Stimulated activated naive B cell treated with anti-CD40 and anti-IgM and Interleukin-4, amounts not matched to agents 10 μg/mL and 1 μg/mL and 100 μg/mL, for 72 hours (primary cell): ENCODE data around the gene LMO2.
"Not testable (repeated sequence)": the region's sequence is repeated elsewhere in the genome, so short reads cannot be mapped to it uniquely, and the experiment has no call there.

ENCODE experiments used
- ATAC-seq, 2 donors: fragments of 150-1000 bp; cut with Tn5 transposase; replicated peaks; 2 replicates each; pipeline ENCODE4 v1.10.0; 2021; ENCODE audit warnings: moderate library complexity in 1 of 2
- DNase-seq: peaks from one replicate; pipeline ENCODE4 v3.0.0; 2021
- H3K27ac Mint-ChIP-seq: one replicate; pipeline ENCODE4 v1.8.0; 2022; ENCODE audit warnings: mild to moderate bottlenecking, mixed read lengths
- H3K27me3 Mint-ChIP-seq, 2 donors: one replicate each; pipeline ENCODE4 v1.8.0; 2022; ENCODE audit warnings: mixed read lengths in 2 of 2
- H3K36me3 Mint-ChIP-seq, 2 donors: one replicate each; pipeline ENCODE4 v1.8.0; 2022; ENCODE audit warnings: mixed read lengths in 2 of 2, mild to moderate bottlenecking in 1 of 2
- H3K4me1 Mint-ChIP-seq, 2 donors: one replicate each; pipeline ENCODE4 v1.8.0; 2022; ENCODE audit warnings: mixed read lengths in 2 of 2, mild to moderate bottlenecking in 1 of 2
- H3K4me3 Mint-ChIP-seq, 2 donors: one replicate each; pipeline ENCODE4 v1.8.0; 2022; ENCODE audit warnings: mild to moderate bottlenecking in 2 of 2, mixed read lengths in 2 of 2, moderate library complexity in 1 of 2
- H3K9me3 Mint-ChIP-seq, 2 donors: one replicate each; pipeline ENCODE4 v1.8.0; 2022; ENCODE audit warnings: mixed read lengths in 2 of 2, mild to moderate bottlenecking in 1 of 2

The LMO2 gene

DNA sequence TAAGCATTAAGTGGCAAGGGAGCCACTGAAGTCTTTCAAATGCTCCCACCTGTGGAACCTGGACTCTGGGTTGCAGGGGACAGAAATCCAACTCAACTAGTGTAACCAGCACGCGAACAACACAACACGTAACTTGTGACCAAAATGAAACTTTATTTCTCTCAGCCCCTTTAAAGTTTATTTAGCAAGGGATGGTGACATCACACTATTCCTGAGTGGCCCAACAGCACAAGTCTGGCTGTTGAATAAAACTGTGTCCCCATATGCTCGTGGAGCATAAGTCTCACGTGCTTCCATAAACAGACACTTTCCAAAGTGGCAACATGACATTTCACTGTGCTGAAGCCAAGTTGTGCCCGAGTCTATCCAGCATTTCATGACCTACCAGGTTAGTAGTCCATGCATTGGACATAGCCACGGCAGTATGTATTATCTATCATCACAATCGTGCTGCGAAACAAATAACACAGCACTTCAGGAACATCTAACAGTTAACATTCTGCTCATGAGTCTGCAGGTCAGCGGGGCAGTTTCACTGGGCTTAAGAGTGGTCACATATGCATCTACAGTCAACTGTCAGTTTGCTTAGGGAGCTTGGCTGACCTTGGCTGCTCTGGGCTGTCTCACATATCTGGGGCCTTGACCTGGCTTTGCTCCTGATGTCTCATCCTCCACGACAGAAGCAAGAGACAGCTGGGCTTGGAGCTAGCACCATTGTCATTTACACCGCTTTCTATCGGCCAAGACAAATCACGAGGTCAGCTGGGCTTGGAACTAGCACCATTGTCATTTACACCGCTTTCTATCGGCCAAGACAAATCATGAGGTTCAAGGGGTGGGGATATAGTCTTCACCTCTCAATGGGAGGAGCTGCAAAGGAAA, 35.0 kb upstream of the LMO2 start:
- DNase-seq (no peak), ATAC-seq (no peak)
- Mint-ChIP-seq H3K27ac (peak overlapping the region; percentile 47), H3K4me1 (peaks cover 11 to 34% of the 10 kb centered on the region in 2 donors), H3K36me3 (peaks cover 2 to 9% of the 10 kb centered on the region in 2 donors), H3K4me3 (no peak overlapping the region), H3K9me3 (peaks cover 7 to 8% of the 10 kb centered on the region in 2 donors), H3K27me3 (peaks cover 24 to 28% of the 10 kb centered on the region in 2 donors)

DNA sequence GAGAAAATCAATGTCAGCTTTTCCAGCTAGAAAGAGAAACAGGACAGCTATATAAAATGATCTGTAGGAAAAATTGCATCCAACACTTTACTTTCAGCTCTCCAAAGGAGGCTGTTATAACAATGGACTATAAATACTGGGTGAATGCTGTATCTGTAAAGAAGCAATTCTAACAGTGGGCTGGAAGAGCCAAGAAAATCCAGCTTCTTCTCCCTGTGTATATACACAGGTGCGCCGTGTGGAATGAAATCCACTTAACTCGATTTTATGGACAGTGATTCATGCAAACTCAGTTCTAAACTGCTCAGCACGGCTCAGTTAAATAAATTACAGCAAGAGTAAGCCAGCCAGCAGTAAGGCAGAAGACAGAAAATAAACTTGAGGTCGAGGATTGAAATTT, 32.5 kb upstream of the LMO2 start:
- no peak for DNase-seq
- no peak for ATAC-seq
- Mint-ChIP-seq H3K27me3 (peaks cover 17 to 25% of the 10 kb centered on the region in 2 donors), H3K36me3 (no peaks in the 10 kb centered on the region), H3K4me3 (no peak overlapping the region), H3K27ac (no peak overlapping the region), H3K4me1 (peaks cover 24 to 43% of the 10 kb centered on the region in 2 donors), H3K9me3 (peaks cover 0 to 5% of the 10 kb centered on the region in 2 donors)

DNA sequence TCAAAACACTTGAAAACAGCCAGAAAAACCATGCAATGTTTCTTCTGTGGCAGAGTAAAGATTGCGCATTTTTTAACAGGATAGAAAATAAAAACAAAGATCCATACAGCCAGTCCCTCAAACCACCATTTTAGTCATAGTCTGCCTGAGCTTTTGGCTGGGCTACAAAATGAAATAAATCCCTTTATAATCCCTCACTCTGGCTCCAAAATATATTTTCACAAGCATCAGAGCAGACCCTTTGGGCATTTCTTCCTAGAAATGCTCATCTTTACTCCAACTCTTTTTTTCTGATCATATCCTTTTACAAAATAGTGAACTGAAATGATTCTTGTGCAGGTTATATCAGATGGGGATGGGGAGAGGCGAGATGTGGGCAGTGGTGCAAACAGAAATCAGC, 31.8 kb upstream of the LMO2 start:
- H3K27me3 Mint-ChIP-seq: peaks cover 17 to 25% of the 10 kb centered on the region in 2 donors
- no peak overlapping the region for H3K4me3 Mint-ChIP-seq
- ATAC-seq (no peak), DNase-seq (no peak)
- no peaks in the 10 kb centered on the region for H3K36me3 Mint-ChIP-seq
- no peak overlapping the region for H3K27ac Mint-ChIP-seq
- peaks cover 24 to 43% of the 10 kb centered on the region in 2 donors for H3K4me1 Mint-ChIP-seq
- peaks cover 0 to 2% of the 10 kb centered on the region in 2 donors for H3K9me3 Mint-ChIP-seq

DNA sequence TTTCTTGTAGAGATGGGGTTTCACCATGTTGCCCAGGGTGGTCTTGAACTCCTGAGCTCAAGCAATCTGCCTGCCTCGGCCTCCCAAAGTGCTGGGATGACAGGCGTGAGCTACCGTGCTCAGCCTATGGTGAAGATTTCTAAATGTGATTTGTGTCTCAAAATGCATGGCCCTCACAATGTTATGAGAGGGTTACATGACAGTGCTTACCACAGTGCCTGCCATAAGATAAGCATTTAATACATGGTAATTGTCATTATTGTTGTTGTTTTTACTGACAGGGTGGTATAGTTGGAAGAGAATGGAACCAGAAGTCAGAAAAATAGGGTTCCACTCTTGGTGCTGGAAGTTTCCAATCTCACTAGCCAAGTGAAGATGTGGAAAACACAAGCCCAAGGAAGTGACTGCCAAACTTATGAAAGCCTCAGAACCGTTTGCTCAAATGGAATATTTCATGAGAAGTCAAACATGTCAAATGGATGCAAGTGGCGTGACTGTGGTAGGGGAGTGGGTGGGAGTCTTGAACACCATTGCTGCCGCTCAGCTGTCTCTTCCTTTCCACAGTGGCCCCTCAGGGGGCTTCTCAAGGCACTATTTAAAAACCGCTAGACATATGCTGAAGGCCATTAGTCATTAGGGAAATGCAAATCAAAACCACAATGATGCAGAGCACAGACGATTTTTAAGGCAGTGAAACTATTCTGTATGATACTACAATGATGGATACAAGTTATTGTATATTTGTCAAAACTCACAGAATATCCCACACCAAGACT, 29.1 kb upstream of the LMO2 start:
- peaks cover 25 to 43% of the 10 kb centered on the region in 2 donors for H3K4me1 Mint-ChIP-seq
- peak; percentile 87 for DNase-seq
- peak overlapping the region; percentile 32 to 46 for H3K4me3 Mint-ChIP-seq
- H3K27me3 Mint-ChIP-seq: peaks cover 18 to 32% of the 10 kb centered on the region in 2 donors
- peaks cover 13 to 15% of the 10 kb centered on the region in 2 donors for H3K9me3 Mint-ChIP-seq
- peak; percentile 98 to 99 for ATAC-seq
- peak overlapping the region; percentile 90 for H3K27ac Mint-ChIP-seq
- peaks cover 4 to 13% of the 10 kb centered on the region in 2 donors for H3K36me3 Mint-ChIP-seq

DNA sequence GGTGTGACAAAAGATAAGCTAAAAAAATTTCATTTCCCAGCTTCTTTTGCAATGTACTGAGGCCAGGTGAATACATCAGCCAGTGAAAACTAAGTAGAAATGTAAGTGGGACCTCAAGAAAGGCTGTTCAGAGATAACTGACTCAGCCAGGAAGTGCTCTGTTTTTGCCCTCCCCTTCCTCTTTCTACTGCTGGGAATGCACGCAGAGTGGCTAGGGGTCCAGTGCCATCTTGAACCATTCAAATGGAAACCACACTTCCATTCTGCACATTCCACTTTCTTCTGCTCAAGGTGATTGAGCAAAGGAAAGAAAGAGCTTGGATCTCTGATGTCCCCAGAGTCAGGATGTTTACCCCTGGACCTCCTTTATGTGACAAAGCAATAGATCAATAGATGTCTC, 27.8 kb upstream of the LMO2 start:
- H3K36me3 Mint-ChIP-seq: peaks cover 6 to 18% of the 10 kb centered on the region in 2 donors
- H3K9me3 Mint-ChIP-seq: peaks cover 13 to 16% of the 10 kb centered on the region in 2 donors
- no peak for ATAC-seq
- no peak overlapping the region for H3K4me3 Mint-ChIP-seq
- H3K27ac Mint-ChIP-seq: peak overlapping the region; percentile 47
- H3K27me3 Mint-ChIP-seq: peaks cover 20 to 30% of the 10 kb centered on the region in 2 donors
- no peak for DNase-seq
- H3K4me1 Mint-ChIP-seq: peaks cover 25 to 43% of the 10 kb centered on the region in 2 donors

DNA sequence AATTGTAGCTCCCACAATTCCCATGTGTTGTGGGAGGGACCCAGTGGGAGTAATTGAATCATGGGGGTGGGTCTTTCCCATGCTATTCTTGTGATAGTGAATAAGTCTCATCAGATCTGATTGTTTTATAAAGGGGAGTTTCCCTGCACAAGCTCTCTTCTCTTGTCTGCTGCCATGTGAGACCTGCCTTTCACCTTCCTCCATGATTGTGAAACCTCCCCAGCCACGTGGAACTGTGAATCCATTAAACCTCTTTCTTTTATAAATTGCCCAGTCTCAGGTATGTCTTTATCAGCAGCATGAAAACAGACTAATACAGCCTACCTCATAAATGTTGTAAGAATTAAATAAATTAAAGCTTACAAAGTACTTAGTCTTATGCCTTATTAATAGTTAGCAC, 25.5 kb upstream of the LMO2 start:
- Mint-ChIP-seq H3K9me3 (peaks cover 17 to 20% of the 10 kb centered on the region in 2 donors), H3K36me3 (peaks cover 11 to 25% of the 10 kb centered on the region in 2 donors), H3K4me1 (peaks cover 31 to 43% of the 10 kb centered on the region in 2 donors), H3K27ac (peak overlapping the region; percentile 42), H3K27me3 (peaks cover 10 to 20% of the 10 kb centered on the region in 2 donors)
- H3K4me3 Mint-ChIP-seq, ATAC-seq, DNase-seq: not testable (repeated sequence)

DNA sequence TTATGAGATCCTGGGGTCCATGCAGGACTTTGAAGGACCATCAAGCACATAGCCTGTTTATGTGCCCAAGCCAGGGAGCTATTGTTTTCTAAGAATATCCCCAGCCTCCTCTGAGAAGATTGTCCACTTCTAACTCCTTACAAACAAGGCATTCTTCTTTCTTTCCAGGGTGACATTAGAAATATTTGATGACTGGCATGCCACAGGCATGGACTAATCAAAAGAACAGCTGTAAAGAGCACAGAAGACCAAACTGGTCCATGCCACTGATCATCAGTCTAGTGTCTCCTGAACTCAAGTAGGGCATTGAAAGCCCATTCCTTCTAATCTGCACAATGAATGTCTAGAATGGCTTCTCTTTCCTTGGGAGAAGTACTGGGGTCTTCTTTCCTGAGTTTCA, 24.9 kb upstream of the LMO2 start:
- H3K4me3 Mint-ChIP-seq: no peak overlapping the region
- peaks cover 11 to 25% of the 10 kb centered on the region in 2 donors for H3K36me3 Mint-ChIP-seq
- peaks cover 35 to 44% of the 10 kb centered on the region in 2 donors for H3K4me1 Mint-ChIP-seq
- H3K27ac Mint-ChIP-seq: no peak overlapping the region
- DNase-seq (no peak), ATAC-seq (no peak)
- H3K27me3 Mint-ChIP-seq: peaks cover 9 to 20% of the 10 kb centered on the region in 2 donors
- peaks cover 17 to 20% of the 10 kb centered on the region in 2 donors for H3K9me3 Mint-ChIP-seq

DNA sequence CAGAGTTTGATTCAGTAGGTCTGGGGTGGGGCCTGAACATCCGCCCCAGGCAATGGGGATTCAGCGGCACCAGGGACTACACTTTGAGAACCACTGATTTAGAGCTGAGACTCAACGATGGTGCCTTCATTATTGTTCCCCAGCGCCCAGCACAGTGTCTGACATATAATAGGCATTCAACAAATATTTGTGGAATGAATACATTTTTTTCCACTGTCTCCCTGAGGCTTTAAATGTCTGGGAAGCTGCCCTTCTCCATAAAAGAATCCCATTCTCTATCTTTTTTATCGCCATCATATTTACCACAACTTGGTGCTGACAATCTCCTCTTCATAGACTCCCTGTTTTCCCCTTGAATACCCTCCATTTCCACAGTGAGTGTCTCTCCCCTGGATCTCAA, 23.6 kb upstream of the LMO2 start:
- DNase-seq: no peak
- no peak for ATAC-seq
- peaks cover 11 to 25% of the 10 kb centered on the region in 2 donors for H3K36me3 Mint-ChIP-seq
- H3K27me3 Mint-ChIP-seq: peaks cover 9 to 20% of the 10 kb centered on the region in 2 donors
- H3K4me1 Mint-ChIP-seq: peaks cover 25 to 35% of the 10 kb centered on the region in 2 donors
- no peak overlapping the region for H3K27ac Mint-ChIP-seq
- no peak overlapping the region for H3K4me3 Mint-ChIP-seq
- H3K9me3 Mint-ChIP-seq: peaks cover 17 to 20% of the 10 kb centered on the region in 2 donors

DNA sequence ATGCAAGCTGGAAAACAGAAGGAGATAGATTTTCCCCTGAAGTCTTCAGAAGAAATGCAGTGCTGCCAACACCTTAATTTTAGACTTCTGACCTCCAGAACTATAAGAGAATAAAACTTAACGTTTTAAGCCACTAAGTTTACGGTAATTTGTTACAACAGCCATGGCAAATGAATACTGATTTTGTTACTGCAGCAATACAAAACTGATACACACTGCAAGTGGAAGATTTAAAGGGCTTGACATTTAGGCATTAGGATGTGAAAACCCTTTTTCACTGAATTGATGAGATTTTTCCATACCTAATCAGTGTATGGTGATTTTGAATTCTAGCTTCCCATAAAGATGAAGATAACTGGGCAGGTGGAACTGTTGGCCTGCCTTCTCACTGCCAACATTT, 22.1 kb upstream of the LMO2 start:
- ATAC-seq (no peak), DNase-seq (no peak)
- Mint-ChIP-seq H3K4me3 (no peak overlapping the region), H3K27ac (no peak overlapping the region), H3K36me3 (peaks cover 11 to 25% of the 10 kb centered on the region in 2 donors), H3K9me3 (peaks cover 17 to 18% of the 10 kb centered on the region in 2 donors), H3K4me1 (peaks cover 19 to 24% of the 10 kb centered on the region in 2 donors), H3K27me3 (peaks cover 9 to 20% of the 10 kb centered on the region in 2 donors)

DNA sequence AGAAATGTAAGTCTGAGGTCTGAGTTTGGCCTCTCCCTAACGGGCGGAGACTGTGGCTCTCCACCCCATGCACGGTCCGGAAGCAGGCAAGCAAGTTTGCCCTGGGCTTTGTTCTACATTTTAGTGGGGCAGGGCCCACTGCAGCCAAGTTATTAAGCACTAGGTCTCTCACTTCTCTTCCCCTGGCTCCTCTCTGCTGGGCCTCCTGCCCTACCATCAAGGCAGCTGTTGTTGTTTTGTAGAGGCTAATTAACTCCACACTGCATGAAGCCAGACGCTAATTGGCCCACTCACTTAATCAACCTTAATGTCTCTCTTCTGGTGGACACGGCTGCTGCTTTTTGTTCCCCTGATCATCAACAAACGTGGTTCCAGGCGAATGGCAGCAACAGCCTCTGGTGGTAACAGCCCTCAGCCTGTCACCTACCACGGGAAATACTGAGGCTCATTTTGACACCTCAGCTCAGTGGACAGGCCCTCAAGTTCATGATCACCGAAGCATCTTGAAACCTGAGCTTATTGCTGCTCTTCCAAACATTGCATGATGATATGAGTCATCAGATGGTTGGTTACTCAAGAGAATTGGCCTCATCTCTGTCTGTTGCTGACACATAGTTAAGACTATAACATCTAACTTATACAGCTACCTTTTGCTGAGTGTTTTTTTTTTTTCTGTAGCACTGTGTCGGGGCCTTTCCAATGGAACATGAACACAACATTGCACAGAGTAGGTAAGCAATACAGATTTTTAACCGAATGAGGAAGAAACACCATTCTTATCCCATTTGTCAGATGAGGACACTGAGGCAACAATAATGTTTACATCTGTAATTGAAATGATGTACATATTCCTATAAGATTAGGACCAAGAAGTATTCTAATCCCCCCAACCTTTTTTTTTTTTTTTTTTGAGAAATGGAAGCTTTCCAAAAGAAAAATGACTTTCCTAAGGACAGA, 20.8 kb upstream of the LMO2 start:
- H3K27me3 Mint-ChIP-seq: peaks cover 9 to 20% of the 10 kb centered on the region in 2 donors
- peaks cover 16 to 17% of the 10 kb centered on the region in 2 donors for H3K9me3 Mint-ChIP-seq
- peaks cover 11 to 25% of the 10 kb centered on the region in 2 donors for H3K36me3 Mint-ChIP-seq
- ATAC-seq (peak; percentile 92 to 95), DNase-seq (peak; percentile 59)
- H3K4me3 Mint-ChIP-seq: peak overlapping the region; percentile 48 to 58
- H3K4me1 Mint-ChIP-seq: peaks cover 19 to 28% of the 10 kb centered on the region in 2 donors
- H3K27ac Mint-ChIP-seq: peak overlapping the region; percentile 96

DNA sequence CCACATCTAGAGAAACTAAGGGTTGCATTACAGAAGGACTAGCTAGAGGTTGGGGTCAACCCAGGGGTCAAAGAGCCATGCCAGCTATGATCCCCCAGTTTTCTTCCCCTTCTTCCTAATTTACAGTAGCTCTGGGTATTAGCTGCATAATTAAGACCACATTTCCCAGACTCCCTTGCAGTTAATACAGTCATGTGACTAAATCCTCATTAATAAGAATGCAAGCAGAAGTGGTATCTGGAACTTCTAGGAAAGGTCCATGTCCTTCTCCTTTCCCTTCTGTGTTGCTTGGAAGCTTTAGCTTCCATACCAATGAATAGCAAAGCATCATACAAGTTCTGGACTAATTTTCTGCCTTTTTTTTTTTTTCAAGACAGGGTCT, 19.1 kb upstream of the LMO2 start:
- peaks cover 7 to 15% of the 10 kb centered on the region in 2 donors for H3K36me3 Mint-ChIP-seq
- H3K27ac Mint-ChIP-seq: no peak overlapping the region
- ATAC-seq: no peak
- peaks cover 4 to 6% of the 10 kb centered on the region in 2 donors for H3K9me3 Mint-ChIP-seq
- H3K4me1 Mint-ChIP-seq: peaks cover 23 to 38% of the 10 kb centered on the region in 2 donors
- DNase-seq: no peak
- H3K4me3 Mint-ChIP-seq: no peak overlapping the region
- peaks cover 4 to 5% of the 10 kb centered on the region in 2 donors for H3K27me3 Mint-ChIP-seq

DNA sequence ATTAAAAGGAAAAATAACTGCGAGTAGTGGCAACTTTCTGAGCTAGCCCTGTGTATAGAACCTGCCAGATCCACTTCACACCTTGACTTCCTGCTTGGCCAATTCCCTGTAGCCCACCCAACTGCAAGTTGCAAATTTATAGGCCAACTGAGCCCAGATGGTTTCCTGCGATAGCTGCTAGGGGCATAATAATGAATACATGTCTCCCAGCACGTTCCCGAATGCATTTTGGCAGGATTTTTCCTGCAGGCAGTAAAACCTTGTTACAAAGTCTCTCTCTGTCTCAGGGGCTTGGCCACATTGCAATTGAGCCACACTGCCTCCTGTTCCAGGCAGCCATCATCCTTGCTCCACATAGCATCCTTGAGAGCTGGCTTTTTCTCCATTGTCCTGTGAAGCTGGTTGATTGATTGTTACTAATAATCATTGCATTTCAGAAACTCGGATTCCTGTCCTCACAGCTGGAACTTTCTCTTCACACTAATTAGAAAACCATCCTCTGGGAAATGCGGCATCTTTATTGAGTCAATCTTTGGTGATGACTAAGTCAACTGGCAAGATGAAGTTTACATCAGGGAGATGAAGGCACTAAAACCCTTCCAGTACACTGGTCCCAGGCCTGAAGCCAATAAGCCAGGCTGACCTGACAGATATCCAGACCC, 18.6 kb upstream of the LMO2 start:
- Mint-ChIP-seq H3K4me3 (no peak overlapping the region), H3K36me3 (peaks cover 5 to 15% of the 10 kb centered on the region in 2 donors), H3K9me3 (peaks cover 4% of the 10 kb centered on the region in 2 donors), H3K27ac (no peak overlapping the region), H3K27me3 (no peaks in the 10 kb centered on the region), H3K4me1 (peaks cover 23 to 38% of the 10 kb centered on the region in 2 donors)
- no peak for DNase-seq
- ATAC-seq: no peak

DNA sequence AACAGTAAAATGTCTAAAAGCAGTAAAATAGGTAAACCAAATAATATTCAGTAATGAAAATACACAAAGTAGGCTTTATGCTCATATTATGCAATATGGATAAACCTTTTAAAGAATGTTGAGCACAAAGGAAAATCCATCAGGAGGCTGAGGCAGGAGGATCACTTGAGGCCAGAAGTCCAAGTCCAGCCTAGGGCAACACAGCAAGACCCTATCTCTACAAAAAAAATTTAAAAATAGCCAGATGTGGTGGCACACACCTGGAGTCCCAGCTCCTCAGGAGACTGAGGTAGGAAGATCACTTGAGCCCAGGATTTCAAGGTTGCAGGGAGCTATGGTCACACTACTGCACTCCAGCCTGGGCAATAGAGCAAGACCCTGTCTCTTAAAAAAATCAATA, 17.7 kb upstream of the LMO2 start:
- peaks cover 23 to 38% of the 10 kb centered on the region in 2 donors for H3K4me1 Mint-ChIP-seq
- no peaks in the 10 kb centered on the region for H3K27me3 Mint-ChIP-seq
- no peak overlapping the region for H3K27ac Mint-ChIP-seq
- ATAC-seq (no peak), DNase-seq (no peak)
- H3K4me3 Mint-ChIP-seq: no peak overlapping the region
- peaks cover 5 to 15% of the 10 kb centered on the region in 2 donors for H3K36me3 Mint-ChIP-seq
- H3K9me3 Mint-ChIP-seq: peaks cover 4% of the 10 kb centered on the region in 2 donors
